Activated effector memory CD4-positive, alpha-beta T cell treated with anti-CD3 and anti-CD28 coated beads, Interleukin-2, amount 50 U/mL, for 16 hours (primary cell): ENCODE measurements around the gene ALOX5.
"Not testable (repeated sequence)": the region's sequence is repeated elsewhere in the genome, so short reads cannot be mapped to it uniquely, and the experiment has no call there.

Experiments used
- DNase-seq: peaks from one replicate; pipeline ENCODE4 v3.0.0-alpha.2; 2020

Gene ALOX5

DNA sequence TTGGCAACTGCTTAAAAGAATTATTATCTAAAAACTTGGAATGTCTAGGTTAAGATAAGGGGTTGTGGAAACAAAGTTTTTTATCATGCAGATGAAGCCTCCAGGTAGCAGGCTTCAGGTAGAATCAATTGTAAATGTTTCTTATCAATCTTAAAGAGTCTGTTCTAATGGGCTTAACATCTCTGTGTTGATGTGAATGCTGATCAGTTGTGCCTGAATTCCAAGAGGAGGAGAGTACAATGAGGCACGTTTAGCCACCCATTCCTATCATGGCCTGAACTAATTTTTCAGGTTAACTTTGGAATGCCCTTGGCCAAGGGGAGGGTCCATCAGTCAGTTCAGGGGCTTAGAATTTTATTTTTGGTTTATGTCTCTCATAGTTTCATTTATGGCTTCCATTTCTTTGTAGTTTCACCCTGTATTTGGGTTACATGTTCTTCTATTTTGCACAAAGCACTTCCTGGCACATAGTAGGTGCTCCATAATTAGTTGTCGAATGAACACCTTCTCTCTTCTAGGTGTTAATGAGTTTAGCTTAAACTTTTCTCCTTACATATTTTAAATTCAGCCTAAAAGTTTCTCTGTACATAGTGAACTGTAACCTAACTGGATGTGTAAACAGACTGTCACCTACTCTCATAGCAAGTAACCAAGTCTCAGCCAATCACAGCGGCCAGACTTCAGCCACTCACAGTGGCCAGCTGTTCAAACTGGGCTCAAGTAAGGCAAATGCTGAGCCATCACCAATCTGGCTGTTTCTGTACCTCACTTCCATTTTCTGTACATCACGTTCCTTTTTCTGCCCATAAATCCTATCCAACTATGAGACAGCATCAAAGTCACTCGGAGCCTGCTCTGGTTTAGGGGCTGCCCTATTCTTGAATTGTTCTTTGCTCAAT, 34.7 kb downstream of the ALOX5 start:
- no peak for DNase-seq

DNA sequence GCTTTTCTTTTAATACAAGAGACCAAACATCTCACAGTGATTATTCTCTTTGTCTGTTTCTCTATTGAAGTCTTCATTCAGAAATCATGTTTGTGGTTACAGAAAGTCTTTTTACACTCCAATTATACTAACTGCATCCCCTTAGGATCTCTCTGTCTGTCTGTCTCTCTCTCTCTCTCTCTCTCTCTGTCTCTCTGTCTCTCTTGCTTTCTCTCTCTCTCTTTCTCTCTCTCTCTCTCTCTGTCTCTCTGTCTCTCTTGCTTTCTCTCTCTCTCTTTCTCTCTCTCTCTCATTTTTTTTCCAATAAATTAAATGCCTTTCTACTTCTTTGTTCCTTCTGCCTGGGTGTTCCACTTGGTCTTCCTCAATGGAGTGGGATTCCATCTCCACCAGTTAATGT, 35.3 kb downstream of the ALOX5 start:
- DNase-seq = not testable (repeated sequence)

DNA sequence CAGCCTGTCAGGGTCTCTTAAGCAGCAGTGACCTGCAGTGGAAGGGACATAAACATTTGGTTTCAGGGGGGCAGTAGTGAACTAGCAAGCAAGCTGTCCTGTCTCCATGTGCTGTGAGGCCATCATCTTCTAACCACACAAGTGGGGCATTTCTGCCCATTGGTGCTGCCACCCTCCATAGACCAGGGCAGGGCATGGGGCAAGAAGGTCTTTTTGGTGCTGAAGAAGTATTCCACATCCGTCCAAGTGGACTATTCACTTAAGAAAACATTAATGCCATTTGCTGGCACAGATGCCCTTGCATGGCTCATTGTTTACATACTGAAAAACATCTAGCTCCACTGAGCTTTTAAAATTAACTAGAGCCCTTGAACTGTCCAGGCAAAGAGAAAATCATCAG, 35.8 kb downstream of the ALOX5 start:
- no peak for DNase-seq

DNA sequence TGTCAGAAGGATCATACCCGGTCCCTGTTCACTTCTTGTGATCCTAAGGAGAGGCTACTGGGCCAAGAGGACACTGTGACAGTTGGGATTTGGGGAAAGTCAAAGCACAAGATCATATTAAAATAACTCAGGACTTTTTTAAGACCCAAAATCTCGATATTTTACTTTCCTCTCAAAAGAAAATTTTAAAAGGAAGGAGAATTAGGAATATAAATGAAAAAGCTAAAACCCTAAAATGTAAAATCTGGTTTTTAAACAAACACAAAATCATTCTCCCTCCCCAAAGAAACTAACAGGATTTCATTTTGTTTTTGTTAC, 36.4 kb downstream of the ALOX5 start:
- no peak for DNase-seq

DNA sequence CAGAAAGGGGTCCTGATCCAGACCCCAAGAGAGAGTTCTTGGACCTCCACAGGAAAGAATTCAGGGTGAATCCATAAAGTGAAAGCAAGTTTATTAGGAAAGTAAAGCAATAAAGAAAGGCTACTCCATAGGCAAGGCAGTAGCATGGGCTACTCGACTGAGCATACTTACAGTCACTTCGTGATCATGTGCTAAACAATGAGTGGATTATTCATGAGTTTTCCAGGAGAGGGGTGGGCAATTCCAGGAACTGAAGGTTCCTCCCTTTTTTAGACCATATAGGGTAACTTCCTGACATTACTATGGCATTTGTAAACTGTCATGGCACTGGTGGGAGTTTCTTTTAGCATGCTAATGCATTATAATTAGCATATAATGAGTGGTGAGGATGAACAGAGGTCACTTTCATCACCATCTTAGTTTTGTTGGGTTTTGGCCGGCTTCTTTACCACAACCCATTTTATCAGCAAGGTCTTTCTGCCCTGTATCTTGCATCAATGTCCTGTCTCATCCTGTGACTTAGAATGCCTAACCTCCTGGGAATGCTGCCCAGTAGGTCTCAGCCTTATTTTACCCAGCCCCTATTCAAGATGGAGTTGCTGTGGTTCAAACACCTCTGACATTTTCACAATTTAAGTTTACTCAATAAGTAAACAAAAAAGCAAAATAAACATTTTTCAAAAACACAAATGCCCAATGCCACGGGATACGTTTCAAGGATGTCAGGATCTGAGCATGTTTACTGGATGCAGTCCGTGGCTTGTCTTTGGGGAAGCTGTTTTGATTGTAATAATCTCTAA, 37.0 kb downstream of the ALOX5 start:
- DNase-seq = no peak

DNA sequence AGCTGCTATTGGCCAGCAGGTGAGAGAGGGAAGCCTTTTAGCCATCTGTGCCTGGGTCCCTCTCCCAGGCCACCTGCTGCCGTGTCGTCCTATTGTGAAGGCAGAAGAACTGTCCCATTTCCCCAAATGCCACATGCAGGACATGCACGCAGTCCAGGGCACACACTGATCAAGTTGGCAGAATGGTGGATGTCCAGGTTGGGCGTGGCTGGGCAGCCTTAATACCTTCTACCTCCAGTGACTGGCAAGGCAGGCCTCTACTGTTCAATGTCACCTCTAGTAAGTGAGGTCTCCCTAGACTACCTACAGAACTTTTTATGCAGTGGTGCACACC, 37.6 kb downstream of the ALOX5 start:
- no peak for DNase-seq

DNA sequence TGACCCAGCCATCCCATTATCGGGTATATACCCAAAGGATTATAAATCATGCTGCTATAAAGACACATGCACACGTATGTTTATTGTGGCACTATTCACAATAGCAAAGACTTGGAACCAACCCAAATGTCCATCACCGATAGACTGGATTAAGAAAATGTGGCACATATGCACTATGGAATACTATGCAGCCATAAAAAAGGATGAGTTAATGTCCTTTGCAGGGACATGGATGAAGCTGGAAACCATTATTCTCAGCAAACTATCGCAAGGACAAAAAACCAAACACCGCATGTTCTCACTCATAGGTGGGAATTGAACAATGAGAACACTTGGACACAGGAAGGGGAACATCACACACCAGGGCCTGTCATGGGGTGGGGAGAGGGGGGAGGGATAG, 41.0 kb downstream of the ALOX5 start:
- DNase-seq = not testable (repeated sequence)

DNA sequence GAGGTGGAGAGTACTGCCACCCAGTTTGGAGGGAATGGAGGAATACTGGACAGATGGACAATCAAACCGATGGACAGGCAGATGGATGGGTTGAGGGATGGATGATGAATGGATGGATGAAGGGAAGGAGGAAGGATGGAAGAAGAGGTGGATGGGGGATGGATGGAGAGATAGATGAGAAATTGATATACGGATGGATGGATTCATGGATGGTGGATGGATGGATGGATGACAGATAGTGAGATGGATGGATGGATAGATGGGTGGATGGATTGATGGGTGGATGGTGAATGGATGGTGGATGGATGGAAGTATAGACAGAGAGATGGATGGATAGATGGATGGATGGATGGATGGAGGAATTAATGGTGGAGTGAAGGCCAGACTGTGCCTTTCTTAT, 42.6 kb downstream of the ALOX5 start:
- DNase-seq = no peak

DNA sequence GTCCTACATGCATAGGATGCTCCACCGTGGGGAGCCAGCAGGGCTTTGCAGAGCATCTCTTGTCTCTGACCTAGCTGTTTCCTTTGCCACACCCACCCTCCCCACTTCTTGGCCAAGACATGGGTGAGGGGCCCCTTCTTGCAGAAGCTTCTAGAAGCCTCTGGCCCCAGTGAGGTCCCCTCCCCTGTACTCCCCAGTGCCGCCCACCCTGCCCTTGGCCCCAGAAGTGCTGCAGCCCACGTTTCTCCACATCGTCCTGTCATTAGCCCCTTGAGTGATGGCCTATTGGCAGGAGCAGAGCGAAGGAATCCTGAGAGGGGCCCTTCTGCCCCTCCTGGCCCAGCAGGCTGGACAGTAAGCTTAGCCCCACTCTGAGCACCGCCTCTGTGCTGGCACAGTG, 43.7 kb downstream of the ALOX5 start:
- DNase-seq = peak; percentile 59

DNA sequence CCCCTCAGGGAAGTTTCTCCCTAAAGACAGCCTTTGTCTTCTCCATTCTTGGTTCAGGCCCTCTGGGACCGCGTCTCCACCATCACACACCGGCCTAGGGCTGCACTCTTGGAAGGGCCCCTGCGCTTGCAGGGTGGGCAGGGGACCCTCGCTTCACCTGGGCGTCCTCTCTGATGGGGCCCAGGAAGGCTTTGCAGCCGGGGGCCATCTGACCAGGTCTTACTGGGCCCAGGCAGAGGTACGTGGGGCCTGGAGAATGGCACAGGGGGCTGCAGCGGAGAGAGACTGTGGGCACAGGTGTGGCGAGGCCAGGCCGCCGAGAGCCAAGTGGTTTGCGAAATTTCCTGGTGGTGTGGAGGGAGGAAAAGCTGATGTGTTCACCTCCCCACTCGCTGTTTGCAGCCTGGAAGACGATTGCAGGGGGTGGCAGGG, 44.4 kb downstream of the ALOX5 start:
- DNase-seq = peak; percentile 55

DNA sequence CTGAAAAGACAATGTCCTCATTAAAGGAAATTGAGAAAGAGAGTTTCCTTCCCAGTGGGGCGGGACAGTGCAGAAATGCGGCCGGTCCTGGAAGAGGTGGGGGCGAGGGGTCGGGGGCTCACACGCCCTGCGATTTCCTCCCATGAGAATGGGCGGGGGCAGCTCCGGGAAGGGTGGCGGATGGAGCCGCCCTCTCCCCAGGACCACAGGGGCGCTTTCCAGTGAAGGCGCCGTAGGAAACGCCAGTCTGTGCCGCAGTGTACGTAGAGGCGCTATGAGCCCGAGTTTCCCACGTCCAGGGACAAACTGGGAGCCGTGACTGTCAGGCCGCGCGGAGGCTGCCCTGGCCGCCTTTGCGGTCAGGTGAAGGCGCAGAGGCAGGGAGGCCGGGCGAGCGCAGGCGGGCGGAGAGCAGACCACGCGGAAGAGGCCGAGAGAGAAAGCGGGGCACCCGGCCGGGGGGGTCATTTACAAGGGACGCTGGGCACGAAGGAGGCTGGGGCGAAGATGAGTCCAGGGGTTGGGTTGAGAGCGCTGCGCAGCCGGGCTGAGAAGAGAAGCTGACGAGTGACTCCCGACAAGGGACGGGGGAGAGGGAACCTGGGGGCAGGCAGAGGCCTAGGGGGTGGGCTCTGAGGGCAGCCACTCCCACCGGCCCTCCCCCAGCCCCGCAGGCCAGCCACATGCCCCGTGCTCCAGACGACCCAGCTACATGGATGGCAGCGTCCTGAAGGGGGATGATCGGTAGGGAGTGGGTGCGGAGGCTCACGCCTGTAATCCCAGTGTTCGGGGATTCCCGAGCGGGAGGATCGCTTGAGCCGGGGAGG, 45.0 kb downstream of the ALOX5 start:
- peak; percentile 74 for DNase-seq

DNA sequence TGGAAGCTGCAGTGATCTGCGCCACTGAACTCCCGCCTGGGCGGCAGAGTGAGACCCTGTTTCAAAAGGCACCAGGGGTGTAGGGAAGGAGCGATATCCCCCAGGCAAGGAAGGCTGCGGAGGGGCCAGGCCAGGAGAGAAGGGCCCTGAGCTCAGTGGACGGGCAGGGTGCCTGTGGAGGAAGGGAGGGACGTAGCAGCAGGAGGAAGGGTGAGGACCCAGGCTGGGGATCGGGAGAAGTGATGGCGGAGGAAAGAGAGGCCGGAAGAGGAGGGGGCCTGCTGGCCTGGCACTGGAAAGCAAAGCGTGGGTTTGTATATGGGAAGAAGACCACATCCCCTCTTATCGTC, 45.6 kb downstream of the ALOX5 start:
- no peak for DNase-seq

DNA sequence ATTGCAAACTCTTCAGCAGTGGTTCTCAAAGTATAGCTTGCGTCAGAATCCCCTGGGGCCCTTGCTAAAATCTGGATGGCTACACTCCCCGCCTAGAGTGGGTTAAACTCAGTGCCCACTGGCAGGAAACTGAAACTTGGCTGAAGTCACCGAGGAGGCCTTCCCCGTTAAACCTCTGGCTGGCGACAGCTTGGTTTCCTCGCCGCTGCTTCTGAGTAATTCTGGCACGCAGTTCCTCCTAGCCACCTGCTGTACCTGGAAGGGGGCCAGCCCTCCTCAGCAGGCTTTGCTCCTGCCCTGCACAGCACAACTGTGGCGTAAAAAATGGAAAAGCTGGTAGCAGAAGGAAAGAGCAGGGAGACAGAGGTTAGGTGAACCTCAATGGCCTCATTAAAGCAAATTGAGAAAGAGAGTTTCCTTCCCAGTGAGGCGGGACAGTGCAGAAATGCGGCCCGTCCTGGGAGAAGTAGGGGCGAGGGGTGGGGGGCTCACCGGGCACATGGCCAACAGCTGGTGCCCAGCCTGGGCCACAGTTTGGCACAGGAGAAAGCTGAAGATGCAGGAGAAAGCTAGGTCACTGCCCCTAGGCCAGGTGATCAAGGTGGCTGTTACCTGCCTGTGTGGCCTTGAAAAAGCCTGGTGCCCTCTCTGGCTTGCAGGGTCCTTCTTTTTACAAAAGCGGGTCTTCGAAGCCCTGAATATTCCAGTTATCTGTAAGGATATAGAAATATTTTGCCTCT, 46.6 kb downstream of the ALOX5 start:
- DNase-seq = peak; percentile 76

DNA sequence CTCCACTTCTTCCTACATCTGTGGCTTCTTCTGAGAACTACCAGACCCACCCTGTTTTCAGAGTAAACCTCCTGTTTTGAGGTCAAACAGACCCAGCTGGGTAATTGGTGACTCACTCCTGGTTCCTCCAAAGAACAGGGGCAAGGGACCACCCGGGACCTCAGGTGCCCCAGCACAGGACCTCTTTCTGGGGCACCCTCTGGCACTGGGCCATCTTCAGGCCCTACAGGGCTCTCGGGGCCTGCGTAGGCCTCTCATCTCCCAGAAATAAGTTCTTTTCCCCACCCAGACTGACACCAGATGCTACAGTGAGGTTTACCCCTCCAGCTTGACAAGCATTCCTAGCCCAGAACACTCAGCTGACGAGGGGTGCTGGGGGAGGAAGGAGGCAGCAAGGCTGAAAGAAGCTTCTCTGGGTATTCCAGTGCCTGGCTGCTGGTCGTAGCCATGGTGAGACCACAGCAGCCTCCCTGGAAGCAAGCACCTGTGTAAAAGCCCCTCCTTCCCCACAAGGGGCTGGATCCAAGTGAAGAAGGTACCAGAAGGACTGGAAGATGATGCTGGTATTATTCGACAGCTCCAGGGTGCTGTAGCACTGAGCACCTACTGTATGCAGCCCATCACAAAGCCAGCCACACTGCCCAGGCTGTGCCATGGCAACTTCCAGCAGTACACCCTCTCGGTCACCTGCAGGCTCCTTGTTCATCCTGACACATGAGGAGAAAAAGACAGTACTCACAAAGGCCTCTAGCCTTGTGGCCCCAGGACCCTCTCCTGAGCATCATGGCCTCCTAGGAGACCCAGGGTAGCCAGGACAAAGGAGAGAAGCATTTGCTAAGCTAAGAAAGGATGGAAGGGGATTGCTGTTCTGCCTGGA, 47.4 kb downstream of the ALOX5 start:
- peak; percentile 63 for DNase-seq

DNA sequence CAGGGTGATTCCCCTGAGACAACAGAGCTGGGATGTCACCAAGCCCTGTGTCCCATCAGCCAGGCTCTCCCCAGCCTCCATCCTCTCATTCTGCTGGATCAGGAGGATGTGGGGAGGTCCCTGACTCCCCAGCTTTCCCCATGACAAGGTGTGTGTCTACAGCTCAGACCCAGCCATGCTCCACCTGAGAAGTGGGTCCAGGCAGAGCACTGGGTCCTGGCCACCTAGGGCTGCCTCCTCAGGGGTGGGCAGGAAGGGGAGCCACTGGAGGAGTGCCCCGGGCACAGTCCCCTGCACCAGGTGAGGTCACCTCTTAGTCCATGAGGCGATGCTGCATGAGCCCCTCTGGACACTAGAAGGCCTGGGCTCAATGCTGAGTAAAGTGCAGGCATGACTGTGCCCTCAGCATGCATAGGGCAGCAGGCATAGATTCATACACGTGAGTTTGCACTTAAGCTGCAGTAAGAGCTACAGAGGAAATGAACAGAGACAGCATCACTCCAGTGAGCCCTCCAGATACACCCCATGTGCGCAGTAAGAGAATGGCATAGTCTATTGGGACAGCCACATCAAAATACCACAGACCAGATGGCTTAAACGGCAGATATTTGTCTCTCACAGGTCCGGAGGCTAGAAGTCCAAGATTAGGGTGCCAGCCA, 48.3 kb downstream of the ALOX5 start:
- DNase-seq = peak; percentile 58

DNA sequence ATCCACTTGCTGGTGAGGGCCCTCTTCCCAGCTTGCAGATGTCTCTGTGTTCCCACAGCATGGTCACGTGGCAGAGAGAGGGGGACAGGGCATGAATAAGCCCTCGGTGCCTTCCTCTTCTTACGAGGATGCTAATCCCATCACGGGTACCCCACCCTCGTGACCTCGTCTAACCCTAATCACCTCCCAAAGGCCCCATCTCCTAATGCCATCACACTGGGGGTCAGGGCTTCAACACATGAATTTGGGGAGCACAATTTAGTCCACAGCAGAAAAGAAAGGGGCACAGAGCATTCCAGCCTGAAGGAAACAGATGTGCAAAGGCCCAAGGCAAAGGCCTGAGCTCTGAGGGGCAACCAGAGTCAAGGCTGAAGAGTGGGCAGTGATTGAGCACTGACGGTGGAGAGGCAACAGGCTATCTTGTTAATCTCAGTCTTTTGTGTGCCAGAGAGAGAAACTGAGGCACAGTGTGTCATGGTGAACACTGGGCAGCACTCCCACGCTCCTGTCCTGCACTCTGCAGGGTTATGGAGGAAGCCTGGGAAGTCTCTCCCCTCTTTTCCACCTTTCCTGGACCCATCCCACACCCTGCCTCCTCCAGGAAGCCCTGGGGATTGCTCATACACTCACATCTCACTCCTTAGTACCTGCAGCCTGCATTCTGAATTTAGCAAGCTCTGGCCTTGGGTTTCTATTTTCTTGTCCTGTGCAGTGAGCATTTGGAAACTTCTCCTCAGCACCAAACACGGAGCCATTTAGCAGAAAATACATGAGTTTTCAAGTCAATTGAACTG, 49.0 kb downstream of the ALOX5 start:
- no peak for DNase-seq

DNA sequence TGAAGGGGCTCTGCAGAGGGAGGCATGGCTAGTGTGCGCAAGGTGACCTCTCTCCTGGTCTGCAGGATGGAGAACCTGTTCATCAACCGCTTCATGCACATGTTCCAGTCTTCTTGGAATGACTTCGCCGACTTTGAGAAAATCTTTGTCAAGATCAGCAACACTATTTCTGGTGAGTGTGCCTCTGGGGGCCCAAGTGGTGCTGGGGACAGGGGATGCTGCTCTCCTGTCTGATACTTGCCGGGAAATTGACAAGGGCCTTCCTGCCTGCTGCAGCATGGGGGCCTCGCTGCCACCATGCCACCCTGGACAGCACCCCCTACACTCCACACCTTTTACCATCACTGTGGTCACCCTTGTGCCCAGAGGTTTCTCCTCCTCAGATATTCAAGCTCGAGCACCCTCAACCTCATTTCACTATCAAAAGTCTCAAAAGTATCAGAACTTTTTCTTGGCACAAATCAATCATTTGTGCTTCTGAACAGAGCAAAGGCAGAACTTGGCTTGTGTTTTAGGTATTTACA, 50.0 kb downstream of the ALOX5 start:
- DNase-seq = no peak

DNA sequence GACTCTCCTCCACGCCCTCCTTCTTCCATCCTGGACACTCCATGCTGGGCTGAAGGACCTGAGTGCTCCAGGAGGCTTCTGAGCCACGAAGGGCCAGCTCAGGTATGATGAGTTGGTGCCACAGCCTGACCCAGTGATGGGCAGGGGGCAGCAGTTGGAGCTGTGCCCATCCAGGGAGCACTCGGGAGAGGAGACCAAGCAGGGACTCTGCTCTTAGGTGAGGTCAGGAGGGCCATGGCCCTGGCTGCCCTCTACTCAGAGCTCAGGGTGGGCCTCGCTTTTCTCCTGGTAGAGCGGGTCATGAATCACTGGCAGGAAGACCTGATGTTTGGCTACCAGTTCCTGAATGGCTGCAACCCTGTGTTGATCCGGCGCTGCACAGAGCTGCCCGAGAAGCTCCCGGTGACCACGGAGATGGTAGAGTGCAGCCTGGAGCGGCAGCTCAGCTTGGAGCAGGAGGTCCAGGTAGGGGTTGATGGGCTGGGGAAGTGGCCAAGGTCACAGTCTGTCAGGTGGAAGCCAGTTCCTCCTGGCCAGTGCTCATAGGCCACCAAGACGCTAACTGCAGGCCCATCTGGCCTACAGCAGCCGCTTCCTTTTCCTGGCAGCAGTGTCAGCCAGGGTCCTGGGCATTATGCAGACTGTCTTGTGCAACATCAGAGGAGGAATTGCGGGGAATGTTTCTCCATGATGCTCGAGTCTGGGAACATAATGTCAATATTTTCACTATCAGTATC, 50.8 kb downstream of the ALOX5 start:
- no peak for DNase-seq
